GM18951 (cell line): ENCODE results near the gene DGKQ.
"Not testable (repeated sequence)": the region's sequence is repeated elsewhere in the genome, so short reads cannot be mapped to it uniquely, and the experiment has no call there.

Source experiments
- POLR2A ChIP-seq: IDR thresholded peaks from 4 replicates; pipeline ENCODE4 v1.6.1; 2011; ENCODE audit warnings: mild to moderate bottlenecking; ENCODE audit not compliant: insufficient read length, insufficient read depth; ENCODE audit errors: extremely low read depth
- in situ Hi-C: fragments of 300-500 bp; cut with MboI; formaldehyde crosslinking; loops from one replicate; pipeline ENCODE4 v1.12.0; 2022; ENCODE audit warnings: low sequenced_read_pairs, mixed read lengths, inconsistent platforms; ENCODE audit not compliant: unreplicated experiment

Gene DGKQ

DNA sequence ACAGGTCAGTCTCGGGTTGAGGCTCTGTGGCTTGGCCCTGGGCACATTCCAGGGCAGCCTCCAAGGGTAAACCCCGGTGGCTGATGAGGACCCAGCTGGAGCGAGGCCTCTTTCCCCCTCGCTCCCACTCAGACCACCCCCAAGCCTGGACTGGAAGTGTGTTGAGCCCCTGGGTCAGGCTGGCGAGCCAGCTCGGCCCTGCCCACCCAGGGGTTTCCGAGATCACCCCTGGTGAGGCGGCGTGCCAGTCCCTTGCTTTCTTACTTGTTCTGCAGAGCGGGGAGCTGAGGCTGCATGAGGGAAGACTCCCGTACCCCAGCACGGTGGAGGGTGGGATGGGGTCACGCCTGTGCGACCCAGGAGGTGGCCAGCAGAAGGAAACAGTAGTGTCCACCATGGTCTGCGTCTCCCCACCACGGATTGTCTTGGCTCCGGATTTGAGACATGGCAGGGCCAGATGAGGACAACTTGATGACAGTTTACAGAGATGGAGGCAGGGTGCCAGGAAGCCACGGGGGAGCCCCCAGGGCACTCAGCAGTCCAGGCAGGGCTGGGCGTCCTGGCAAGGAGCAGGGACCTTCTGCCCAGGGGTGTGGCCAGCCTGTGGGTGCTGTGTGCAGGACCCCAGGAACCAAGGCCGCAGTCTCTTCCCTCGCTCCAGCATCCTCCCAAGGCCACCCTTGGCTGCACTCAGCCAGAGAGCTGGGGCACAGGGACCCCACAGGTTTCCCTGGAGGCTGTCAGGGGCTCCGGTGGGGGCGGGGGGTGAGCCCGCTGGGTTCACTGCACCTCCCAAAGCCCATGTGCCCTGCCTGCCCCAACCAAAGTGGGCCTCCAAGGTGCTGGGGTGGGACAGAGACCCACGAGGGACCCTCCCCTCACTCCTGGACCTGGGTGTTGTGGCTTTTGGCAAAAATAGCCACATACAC lies 31.5 kb upstream of the DGKQ start:
- in situ Hi-C loops, result no loop called here
- TF ChIP-seq POLR2A, result no peak

- TF ChIP-seq POLR2A, result no peak
- in situ Hi-C loops, result no loop called here
Observed at GRCh38 chr4:1004071-1004418, 30.7 kb upstream of the DGKQ start.

- in situ Hi-C loops, result no loop called here
- TF ChIP-seq POLR2A, result no peak
Observed at GRCh38 chr4:1003271-1004070, 30.1 kb upstream of the DGKQ start.

DNA sequence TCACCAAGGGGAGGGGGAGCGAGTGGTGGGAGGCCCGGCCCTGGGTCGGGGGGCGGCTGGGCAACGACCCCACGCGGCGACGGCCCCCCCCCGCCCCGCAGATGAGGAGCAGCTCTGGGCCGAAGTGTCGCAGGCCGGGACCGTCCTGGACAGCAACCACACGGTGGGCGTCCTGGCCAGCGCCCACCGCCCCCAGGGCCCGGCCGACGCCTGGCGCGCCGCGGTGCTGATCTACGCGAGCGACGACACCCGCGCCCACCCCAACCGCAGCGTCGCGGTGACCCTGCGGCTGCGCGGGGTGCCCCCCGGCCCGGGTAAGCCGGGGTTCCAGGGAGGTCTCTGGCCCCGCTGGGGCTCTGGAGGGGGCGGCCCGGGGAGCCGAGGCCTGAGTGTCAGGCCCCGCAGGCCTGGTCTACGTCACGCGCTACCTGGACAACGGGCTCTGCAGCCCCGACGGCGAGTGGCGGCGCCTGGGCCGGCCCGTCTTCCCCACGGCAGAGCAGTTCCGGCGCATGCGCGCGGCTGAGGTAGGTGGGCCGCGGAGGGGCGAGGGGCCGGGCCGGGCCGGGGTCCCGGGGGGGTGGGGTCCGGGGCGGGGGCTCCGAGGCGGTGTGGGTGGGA lies 29.4 kb upstream of the DGKQ start:
- in situ Hi-C loops, result no loop called here

DNA sequence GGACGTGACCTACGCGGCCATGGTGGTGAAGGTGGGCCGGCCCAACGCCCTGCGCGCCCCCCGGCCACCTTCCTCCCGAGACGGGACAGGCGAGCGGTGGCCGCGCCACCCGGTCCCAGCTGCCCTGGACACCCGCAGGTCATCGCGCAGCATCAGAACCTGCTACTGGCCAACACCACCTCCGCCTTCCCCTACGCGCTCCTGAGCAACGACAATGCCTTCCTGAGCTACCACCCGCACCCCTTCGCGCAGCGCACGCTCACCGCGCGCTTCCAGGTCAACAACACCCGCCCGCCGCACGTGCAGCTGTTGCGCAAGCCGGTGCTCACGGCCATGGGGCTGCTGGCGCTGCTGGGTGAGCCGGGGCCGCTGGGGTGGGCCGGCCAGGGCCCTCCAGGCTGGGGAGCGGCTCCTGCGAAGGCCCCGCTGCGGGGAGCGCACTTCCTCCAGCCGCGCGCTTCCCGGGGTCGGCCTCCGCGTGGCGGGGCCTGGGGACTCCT lies 28.8 kb upstream of the DGKQ start:
- in situ Hi-C loops, result no loop called here
- TF ChIP-seq POLR2A, result no peak

More for the DNA sequence above, 29.4 kb upstream of the DGKQ start:
- no peak for TF ChIP-seq POLR2A

GRCh38 chr4:1001561-1002130 lies 28.3 kb upstream of the DGKQ start:
- in situ Hi-C loops, result no loop called here
- no peak for TF ChIP-seq POLR2A

DNA sequence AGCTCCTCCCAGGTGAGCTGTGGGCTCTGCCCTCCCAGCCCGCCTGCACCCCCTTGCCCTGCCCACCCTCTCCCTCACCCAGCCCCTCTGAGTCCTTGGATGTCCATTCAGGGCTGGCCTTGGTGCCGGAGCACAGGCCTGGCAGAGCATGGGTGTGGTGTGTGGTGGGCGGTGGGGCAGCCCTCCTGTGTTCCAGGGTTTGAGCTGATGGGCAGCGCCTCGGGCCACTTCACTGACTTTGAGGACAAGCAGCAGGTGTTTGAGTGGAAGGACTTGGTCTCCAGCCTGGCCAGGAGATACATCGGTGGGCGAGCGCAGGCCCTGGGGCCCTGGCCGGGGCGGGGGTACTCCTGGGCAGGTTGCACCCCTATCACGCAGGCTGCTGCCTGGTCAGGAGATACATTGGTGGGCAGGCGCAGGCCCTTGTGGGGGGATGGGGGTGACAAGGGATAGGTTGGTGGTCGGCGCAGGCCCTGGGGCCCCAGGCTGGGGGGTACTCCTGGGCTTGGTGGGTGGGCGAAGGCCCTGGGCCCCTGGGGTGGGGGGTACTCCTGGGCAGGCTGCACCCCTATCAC lies 27.4 kb upstream of the DGKQ start:
- no peak for TF ChIP-seq POLR2A
- in situ Hi-C loops, result no loop called here

DNA sequence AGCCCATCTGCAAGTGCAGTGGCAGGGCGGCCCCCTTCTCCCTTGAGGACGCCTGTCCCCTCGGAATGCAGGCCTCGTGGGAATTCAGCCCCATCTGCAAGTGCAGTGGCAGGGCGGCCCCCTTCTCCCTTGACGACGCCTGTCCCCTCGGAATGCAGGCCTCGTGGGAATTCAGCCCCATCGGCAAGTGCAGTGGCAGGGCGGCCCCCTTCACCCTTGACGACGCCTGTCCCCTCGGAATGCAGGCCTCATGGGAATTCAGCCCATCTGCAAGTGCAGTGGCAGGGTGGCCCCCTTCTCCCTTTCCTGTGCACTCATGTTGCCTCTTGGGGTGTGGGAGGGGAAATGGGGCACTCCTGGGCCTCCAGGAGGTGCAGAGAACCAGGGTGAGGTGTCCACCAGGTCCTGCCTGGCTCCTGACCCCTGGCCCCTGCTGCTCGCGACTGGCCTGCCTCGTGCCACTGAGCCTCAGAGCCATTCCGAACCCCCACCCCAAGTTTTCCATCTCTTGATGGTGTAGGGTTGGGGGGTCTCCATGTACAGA lies 26.6 kb upstream of the DGKQ start:
- TF ChIP-seq POLR2A, result no peak
- in situ Hi-C loops, result no loop called here

GRCh38 chr4:999240-999863 lies 26.0 kb upstream of the DGKQ start:
- in situ Hi-C loops, result not testable (repeated sequence)

GRCh38 chr4:998096-998691 lies 24.8 kb upstream of the DGKQ start:
- no peak for TF ChIP-seq POLR2A
- in situ Hi-C loops, result no loop called here

DNA sequence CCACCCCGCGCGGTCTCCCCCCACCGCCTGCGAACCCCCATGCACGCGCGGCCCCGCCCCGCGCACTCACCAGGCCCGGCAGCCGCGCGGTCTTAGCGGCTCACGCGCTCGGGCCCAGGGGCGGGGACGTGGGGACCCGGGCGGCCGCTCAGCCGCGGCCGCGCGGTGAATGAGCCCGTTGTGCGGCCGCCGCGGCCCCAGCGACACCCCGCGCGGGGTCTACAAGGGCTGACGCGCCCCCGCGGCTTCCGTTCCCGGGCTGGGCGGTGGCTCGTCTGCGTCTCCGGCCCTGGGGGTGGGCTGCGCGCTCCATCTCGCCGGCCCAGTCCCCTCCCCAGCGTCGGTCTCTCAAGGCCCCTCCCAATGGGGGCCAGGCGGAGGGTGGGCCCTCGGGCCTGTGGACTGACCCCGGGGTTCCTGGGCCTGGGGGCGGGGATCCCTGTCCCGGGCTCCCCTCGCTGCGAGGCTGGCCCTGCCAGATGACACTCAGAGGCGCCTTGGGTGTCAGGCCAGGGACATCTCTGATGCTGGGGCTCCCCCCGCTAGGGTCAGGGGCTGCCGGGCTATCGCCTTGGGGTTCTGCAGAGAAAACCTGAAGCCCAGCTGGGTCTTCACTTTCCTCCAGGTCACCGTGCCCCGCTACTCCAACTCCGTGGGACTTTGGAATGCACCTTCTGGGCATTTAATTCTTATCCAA lies 24.2 kb upstream of the DGKQ start:
- in situ Hi-C loops, result no loop called here
- TF ChIP-seq POLR2A, result no peak
